Right ventricle myocardium inferior (tissue), 1 donor: ENCODE measurements around the gene GPC5. TPM values are rescaled to one million over a fixed set of nuclear protein-coding genes. Genes with fewer than 3 reads are reported as not detected.
"Not testable (repeated sequence)": the region's sequence is repeated elsewhere in the genome, so short reads cannot be mapped to it uniquely, and the experiment has no call there.

Experiments used
- ATAC-seq: fragments of 200-7000 bp; cut with Tn5 transposase; one replicate; pipeline ENCODE4 v1.9.1; 2020; ENCODE audit warnings: mild to moderate bottlenecking, moderate library complexity
- DNase-seq: peaks from one replicate; pipeline ENCODE4 v3.0.0; 2021; ENCODE audit errors: missing footprints
- intact Hi-C: fragments of 100-400 bp; cut with DNase I; formaldehyde crosslinking; loops from one replicate; pipeline ENCODE4 v1.11.0; 2022
- total RNA-seq: library from RNA; stranded (reverse); fragmentation: NEBNext Ultra II Directional; extraction: Animal tissue kit (Norgen Biotek cat#: 25700); gene quantifications from one replicate; pipeline ENCODE4 v1.2.1, GENCODE V29; 2021
- donor health status: DM: no; HTN: yes; CAD: no; lungs with severe emphysema.

The GPC5 gene
- total RNA-seq, 1 donor from 2014 or later, result 1.8 TPM

DNA sequence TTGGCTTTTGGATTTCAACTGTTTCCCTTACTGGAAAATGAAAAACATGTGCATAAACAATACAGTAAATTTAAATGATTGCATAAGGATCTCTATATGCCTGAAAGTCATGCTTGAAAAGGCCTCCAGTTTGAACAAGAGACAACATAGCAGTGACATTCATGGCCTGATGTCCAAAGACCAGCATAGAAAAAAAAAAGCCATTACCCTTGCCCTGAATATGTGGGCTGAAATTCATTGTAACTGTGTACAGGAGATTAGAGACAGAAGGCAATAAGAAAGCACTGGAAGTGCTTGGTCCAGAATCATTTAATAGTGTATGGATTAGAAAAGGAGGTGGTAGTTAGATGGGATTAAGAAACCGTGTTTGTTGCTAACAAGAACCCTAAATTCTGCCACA is 35.5 kb upstream of the GPC5 start:
- ATAC-seq (no peak), DNase-seq (no peak)
- intact Hi-C loops, result no loop called here

DNA sequence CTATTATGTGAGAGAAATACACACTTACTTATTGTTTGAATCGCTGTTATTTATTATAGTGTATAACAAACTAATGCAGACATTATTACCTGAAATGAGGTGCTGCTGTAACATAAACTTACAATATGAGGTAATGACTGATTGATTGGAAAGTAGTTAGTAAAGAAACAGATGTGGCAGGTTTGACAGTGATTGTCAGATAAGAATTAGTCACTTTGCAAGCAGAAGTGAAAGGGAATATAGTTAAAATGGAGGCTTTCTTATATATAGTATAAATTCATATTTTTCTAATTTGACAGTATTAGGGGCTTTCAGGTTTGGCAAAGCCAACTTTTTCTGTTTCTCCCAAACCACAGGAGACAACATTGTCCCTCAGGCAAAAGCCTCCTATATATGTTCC is 30.3 kb upstream of the GPC5 start:
- intact Hi-C loops, result no loop called here
- ATAC-seq, result no peak

DNA sequence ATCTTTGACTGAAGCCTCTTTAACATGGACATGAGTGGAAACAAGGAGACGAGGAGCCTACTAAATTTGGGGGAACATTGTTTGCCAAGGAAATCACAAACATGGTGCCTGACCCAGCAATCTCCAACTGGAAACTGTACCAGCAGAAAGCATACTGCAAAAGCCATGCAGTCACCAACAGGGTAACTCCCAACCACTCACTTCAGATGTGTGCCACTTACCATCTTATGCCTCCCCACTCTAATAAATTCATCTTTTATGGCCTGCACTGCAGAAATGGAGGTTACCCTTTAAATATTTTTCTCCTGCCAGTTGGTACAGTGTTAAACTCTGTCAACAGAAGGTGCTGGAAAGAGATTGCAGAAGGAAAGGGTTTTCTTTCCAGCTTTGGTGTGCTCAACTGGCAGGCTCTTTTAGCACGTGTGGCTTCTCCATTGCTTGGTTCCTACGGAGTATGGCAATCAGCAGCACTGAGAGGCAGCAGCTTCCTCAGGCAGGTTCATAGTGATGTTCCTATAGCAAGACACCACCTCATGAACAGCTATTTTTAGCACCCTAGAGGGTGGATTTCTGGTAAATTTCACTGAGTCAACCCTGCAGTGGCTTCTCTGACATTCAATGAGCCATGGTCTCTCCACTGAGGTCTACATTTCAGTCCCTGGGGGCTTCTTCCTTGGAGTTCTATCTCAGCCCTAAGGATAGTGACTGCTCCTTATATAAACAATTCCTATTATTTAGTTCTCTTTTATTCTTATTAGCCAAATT is 29.6 kb upstream of the GPC5 start:
- intact Hi-C loops, result no loop called here
- ATAC-seq, result no peak
- no peak for DNase-seq

More for the DNA sequence above, 30.3 kb upstream of the GPC5 start:
- no peak for DNase-seq

DNA sequence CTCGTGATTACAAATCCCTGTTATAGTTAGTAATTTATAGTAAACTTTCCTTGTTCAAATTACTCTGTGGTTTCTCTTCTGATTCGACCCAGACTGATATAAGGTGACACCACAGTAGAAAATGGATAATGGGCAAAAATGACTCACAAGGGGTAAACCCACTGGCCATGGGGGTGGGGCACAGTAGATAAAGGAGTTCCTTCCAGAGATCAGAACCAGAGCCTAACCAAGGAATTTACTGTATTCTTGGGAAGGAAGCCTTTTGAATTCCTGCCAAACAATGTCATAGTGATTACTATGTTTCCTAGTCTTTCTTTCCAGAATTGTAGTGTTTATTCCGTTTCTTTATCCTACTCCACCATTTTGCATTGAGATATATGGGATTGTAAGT is 29.0 kb upstream of the GPC5 start:
- intact Hi-C loops, result no loop called here
- ATAC-seq, result no peak
- no peak for DNase-seq

DNA sequence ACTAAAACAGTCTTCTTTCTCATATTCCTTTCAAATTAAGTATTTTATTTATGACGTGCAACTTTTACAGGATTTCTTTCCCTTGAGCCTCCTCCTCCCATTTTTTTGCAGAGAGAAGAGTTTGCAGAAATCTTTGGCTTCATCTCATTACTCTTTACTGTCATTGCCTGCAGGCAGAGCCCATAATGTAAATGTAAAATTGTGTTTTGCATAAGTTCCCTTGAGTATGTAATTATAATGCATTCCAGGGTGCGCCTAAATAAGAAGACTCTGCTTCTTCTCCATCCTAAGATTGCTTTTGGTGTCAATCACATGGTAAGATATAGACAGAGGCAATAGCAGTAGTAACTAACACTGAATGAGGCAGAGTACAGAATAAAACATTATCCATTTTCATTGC is 27.9 kb upstream of the GPC5 start:
- ATAC-seq, result no peak
- no peak for DNase-seq
- intact Hi-C loops, result no loop called here

DNA sequence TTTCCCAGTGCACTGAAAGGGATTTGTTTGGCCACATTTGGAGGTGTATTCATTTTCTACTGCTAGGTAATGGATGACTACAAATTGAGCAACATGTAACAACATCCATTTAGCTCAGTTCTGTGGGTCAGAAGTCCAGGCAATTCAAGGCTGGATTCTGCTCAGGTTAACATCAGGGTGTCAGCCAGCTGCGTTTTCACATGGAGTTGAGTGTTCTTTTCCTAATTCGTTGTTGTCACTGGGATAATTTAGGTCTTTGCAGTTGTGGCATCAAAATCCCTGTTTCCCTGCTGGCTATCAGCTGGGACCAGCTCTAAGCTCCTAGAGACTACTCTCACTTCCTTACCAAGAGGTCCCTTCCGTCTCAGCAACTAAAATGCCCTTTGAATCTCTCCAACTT is 25.5 kb upstream of the GPC5 start:
- ATAC-seq (no peak), DNase-seq (no peak)
- intact Hi-C loops, result no loop called here

DNA sequence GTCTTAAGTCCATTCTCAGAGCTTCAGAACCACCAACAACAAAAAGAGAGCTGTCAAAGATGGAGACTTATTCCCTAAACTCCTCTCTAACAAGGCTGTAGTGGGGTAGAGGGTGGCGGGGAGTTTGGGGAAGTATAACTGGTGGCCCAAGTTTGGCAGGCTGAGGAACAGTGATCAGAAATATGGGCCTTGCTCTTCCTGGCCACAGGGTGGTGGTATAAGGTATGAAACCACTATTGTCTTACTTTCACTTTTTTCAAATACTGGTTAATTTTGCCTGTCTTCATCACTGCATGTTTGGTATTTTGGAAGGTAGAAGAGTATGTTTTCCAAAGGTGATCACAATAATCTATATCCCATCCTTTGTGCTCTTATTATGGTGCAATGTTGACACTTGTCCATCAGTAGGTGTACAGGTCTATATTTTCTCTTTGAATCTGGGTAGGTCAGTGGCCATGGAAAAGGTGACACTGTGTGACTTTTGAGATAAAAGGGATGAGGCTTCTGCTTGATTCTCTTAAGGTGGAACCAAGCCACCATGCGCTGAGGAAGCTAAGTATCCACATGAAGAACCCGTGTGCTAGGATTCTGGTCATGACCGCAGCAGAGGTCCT is 23.2 kb upstream of the GPC5 start:
- DNase-seq, result no peak
- intact Hi-C loops, result no loop called here
- no peak for ATAC-seq

DNA sequence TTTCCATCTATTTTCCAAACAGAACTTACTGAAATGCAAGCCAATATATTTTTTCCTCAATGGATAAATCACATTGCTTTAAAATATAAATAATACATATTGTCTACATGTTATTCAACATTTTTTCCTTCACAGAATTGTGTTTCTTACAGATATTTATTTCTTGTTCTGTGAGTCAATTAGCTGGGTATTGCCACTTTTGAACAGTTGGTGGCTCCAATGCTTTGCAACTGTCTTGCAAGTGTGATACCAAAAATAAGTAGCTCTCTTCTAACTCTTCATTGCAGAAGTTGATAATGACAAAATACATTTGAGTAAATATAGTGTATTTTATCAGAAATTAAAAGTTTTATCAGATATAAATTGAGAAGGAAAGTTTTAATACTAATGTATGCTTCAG is 17.1 kb upstream of the GPC5 start:
- DNase-seq (no peak), ATAC-seq (no peak)
- intact Hi-C loops, result loop anchor here (5.0 kb wide), 2 partner anchors 341 to 401 kb away; no protein-coding TSS in a partner anchor

DNA sequence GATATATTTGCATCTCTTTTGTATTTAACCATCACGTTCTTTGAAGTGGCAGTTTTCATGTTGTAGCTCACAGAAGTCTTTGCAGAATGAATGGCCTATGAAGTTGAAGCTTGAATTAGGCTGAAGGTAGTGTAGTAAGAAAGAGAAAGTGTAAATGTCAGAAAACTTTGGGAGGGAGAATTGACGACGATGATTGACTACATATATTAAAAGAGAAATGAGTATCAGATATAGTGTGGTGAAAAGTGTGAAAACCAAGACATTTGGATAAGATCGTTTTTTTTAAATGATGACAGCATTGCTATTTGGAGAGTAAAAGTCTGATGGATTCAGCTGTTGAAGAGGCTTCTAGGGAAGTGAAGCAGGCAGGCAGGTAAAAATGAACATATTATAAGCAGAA is 14.6 kb upstream of the GPC5 start:
- ATAC-seq, result no peak
- no peak for DNase-seq
- intact Hi-C loops, result loop anchor here (5.0 kb wide), 2 partner anchors 338 to 398 kb away; no protein-coding TSS in a partner anchor

DNA sequence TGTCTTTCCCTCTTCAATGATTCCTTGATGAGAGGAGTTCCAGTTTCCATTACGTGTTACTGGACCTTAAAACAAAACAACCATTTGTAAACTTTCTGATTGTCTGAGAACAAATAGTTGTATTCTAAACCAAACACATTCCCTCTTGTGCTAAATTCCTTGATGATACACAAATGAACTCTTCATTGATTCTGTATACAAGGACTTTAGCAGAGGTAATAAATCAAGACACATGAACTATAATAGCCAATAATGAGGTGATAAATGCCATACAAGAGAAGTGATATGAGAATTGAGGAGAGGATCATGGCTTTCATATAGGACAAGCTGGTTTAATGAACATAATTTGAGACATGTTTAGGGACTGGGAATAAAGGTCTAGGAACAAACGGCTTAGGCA is 13.5 kb upstream of the GPC5 start:
- no peak for DNase-seq
- intact Hi-C loops, result loop anchor here (5.0 kb wide), 2 partner anchors 337 to 397 kb away; no protein-coding TSS in a partner anchor
- ATAC-seq, result no peak

DNA sequence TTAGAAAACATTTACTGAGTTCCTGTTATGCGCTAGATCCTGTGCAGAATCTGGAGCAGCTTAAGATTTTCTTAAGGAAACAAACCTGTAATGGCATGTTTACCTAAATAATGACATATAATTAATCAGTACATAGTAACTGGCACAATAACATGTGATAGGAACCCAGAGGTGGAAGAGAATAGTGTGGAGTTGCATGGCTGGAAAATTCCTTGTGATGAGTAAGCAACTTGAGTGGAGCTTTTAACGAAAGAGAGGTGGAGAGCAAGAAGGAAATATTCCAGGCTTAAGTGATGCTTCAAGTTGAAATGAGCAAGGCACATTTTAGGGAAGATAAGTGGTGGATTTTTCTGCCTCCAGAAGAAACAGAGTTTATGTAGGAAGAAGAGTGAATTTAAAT is 9.2 kb upstream of the GPC5 start:
- ATAC-seq (no peak), DNase-seq (no peak)
- intact Hi-C loops, result no loop called here

DNA sequence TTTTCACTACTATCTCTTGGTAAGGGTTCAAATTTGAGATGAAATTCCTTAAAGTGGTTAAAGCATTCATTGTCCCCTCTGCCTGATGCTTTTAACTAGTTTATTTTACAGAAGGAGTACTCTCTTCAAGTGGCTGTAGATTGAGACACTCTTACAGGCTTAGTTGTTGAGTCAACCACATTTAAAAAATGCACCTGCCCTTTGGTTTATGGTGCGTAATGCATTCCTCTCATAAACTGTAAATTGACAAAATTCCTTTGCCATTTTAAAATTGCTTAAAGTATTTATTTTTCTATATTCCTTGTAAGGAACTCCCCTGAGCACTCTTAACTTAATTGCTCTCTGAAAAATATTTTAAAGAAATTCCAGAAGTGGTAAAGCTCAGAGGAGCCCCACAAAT is 826 bp upstream of the GPC5 start:
- no peak for ATAC-seq
- intact Hi-C loops, result no loop called here
- no peak for DNase-seq

DNA sequence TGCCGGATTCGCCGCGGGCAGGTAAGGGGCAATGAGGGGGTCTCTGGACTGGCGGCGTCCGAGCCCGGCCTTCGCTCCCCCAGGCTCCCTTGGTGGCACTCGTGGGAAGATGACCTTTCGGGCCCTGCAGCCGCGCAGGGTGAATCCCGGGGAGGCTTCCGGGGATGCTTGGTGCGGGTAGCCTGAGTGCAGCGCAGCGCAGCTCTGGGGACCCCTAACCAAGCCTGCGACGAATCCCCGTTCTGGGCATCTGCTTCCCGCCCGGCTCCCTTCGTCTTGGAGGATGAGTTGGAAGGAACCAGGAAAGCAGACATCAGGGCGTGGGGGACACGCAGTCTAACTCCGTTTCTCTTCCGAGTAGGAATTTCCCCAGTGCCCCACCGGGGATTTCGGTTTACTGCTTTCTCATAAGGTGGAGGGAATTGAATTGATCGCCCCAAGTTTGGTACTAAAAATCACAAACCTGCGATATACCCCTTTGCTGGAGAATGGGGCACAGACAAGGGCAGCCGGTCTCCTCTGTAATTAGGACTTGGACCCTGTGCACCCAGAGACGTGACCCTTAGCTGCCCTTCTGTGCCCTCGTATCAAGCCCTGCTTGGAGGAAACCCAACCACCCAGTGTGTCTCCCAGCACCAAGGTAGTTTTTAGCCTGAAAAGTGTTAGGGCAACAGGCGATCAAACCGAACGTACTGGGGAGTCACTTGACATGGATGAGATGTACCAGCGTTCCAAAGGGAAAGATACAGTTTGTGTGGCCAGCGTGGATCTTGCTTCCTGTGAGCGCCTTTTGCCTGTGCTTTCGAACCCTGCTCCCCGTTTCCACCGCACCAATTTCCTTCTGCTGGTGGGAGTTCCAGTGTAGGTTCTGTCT is 1.0 kb downstream of the GPC5 start:
- no peak for ATAC-seq
- no peak for DNase-seq
- intact Hi-C loops, result no loop called here

DNA sequence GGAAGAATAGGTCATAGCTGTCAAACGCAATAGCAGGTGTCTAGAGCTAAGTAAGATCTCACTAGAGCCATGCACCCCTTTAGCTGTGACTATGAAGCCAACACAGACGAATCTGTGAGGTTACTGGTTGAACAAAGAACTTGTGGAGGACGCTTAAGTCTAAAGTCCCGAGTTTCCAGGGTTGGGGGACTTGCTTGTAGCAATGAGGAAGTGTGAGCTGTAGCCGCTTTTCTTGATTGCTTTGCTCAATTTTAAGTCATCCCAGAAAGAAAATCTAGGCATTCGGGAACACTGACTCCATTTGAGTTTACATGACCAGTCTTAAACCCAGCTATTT is 1.6 kb downstream of the GPC5 start:
- intact Hi-C loops, result no loop called here
- ATAC-seq, result no peak
- DNase-seq, result no peak

DNA sequence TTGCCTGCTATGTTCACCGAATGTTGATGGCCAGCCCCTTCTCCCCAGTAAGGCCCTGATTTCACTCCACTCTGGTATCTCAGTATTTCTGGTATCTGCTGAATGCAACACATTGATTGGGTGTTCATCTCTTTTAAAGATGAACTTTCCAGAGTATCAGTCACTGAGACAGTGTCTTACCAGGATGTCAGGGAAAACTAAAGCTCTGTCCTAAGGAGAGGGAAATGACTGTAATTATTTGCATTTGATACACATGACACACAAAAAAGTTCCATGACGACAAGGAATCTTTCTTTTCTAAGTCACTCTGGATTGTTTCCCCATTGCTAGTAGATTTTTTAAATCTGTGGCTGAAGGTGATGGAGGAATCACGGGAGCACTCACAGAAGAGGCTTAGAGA is 2.2 kb downstream of the GPC5 start:
- DNase-seq, result no peak
- intact Hi-C loops, result no loop called here
- no peak for ATAC-seq

DNA sequence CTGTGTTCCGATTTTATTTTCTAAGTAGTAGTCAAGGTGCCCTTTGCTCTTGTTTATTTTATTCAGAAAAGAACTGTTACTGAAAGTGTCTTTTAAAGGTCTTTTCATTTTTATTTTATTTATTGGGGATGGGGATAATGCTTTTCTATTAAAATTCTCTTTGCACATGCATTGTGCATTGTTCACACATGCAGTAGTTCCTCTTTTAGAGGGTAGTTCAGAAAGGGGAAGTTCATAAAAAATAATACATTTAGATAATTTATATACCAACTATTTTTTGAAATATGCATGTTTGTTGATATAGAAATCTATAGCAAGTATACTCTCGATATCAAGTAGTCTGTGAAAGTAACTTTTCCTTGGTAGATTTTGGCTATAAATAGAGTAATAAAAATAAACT is 3.5 kb downstream of the GPC5 start:
- no peak for ATAC-seq
- no peak for DNase-seq
- intact Hi-C loops, result no loop called here

DNA sequence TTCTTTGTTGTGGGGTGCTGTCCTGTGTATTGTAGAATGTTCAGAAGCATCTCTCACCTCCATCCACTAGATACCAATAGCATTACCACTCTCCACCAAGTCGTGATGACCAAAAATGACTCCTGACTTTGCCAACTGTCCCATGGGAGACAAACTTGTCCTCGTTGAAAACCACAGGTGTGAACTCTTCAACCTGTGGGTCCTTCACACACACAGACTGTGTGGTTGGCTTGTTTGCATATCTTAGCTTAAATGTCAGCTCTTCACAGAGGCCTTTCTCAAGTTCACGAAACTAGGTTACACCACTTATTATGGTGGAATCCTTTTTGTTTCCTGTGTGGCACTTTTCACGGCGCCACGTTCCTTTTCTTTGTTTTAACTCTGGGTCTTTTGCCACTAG is 6.8 kb downstream of the GPC5 start:
- DNase-seq, result no peak
- intact Hi-C loops, result no loop called here
- no peak for ATAC-seq

DNA sequence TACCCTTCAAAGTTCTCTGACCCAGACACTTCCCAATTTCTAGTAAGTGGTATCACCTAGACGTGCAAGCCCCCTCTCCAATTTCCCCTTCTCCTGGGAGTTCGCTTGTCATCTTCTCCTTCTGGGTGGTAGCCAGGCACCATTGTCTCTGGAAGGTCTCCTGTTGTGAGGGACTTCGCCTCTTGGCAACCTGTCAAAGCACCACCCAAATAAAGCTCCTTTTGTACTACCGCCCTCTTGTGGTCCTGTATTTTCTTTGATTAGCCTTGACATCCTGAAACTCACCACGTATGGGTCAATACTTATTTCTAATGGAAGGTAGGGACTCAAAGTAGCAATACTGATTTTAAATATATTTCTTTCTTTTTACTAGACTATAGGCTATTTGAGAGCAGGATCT is 8.2 kb downstream of the GPC5 start:
- DNase-seq, result no peak
- ATAC-seq, result no peak
- intact Hi-C loops, result no loop called here

DNA sequence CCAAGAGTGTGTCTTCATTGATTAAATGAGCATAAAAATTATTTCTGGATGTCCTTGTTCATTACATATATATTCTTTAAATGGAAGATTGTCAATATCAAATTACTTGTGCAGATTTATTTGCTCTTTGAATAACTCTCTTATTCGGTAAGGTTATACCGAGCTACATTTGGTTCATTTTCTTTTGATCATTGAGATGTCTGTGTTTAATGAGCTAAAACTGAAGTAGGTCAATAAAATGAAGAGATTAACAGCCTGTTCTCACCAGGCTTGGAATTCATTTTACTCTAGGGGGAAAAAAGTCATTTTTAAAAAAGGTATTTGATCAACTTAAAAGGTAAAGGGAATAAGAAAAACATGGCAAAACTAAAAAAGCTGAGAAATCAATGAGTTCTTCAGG is 10.6 kb downstream of the GPC5 start:
- no peak for ATAC-seq
- DNase-seq, result no peak
- intact Hi-C loops, result no loop called here

DNA sequence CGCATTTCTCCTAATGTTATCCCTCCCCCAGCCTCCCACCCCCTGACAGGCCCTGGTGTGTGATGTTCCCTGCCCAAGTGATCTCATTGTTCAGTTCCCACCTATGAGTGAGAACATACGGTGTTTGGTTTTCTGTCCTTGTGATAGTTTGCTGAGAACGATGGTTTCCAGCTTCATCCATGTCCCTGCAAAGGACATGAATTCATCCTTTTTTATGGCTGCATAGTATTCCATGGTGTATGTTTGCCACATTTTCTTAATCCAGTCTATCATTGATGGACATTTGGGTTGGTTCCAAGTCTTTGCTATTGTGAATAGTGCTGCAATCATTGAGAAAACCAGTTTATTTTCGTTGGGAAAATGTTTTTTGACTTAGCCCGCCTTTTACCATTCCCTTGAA is 18.2 kb downstream of the GPC5 start:
- DNase-seq, ATAC-seq, intact Hi-C loops: not testable (repeated sequence)
